Keratinocyte (primary cell): ENCODE results near the gene HS1BP3. TPM values are rescaled to one million over a fixed set of nuclear protein-coding genes. Genes with fewer than 3 reads are reported as not detected.

Experiments
- DNase-seq: peaks from one replicate; pipeline ENCODE4 v3.0.0-alpha.2; 2011; ENCODE audit warnings: low read depth, missing footprints, low spot score
- FAIRE-seq: peaks from 2 replicates; lab custom pipeline; 2011; peaks lifted over from hg19 to GRCh38; lab: Jason Lieb, UNC
- H2AFZ ChIP-seq: 2 replicates; pipeline ENCODE4 v1.6.0; 2012; ENCODE audit warnings: low read length, control low read depth, inconsistent platforms; ENCODE audit not compliant: control insufficient read depth
- H3K27ac ChIP-seq: 2 replicates; pipeline ENCODE4 v1.5.1; 2011; ENCODE audit warnings: low read length; ENCODE audit not compliant: control insufficient read depth, insufficient read depth
- H3K27me3 ChIP-seq: 3 replicates; pipeline ENCODE4 v1.6.0; 2011; ENCODE audit warnings: low read length; ENCODE audit not compliant: control insufficient read depth, insufficient read depth; ENCODE audit errors: extremely low read depth
- H3K36me3 ChIP-seq, 2 experiments: 2 replicates in 1 of 2; 3 replicates in 1 of 2; pipeline ENCODE4 v1.5.1; 2011; ENCODE audit warnings: low read length in 2 of 2, mild to moderate bottlenecking in 1 of 2; ENCODE audit not compliant: control insufficient read depth in 2 of 2, insufficient read depth in 2 of 2; ENCODE audit errors: extremely low read depth in 1 of 2
- H3K4me1 ChIP-seq: 3 replicates; pipeline ENCODE4 v1.5.1; 2011; ENCODE audit warnings: low read length; ENCODE audit not compliant: control insufficient read depth, insufficient read depth; ENCODE audit errors: extremely low read depth
- H3K4me2 ChIP-seq: 3 replicates; pipeline ENCODE4 v1.6.0; 2011; ENCODE audit warnings: low read depth, low read length; ENCODE audit not compliant: control insufficient read depth, insufficient read depth; ENCODE audit errors: extremely low read depth
- H3K4me3 ChIP-seq, 3 experiments: fragments of 200-600 bp in 1 of 3; sonication (generic) in 1 of 3; 2 replicates in 2 of 3; 3 replicates in 1 of 3; pipeline ENCODE4 v1.5.1; 2011 to 2016; ENCODE audit warnings: low read length in 3 of 3, mild to moderate bottlenecking in 3 of 3, control low read depth in 2 of 3, inconsistent platforms in 1 of 3, low read depth in 1 of 3, mixed read lengths in 1 of 3, mixed run types in 1 of 3, moderate library complexity in 1 of 3; ENCODE audit not compliant: control insufficient read depth in 2 of 3, insufficient read depth in 2 of 3; ENCODE audit errors: extremely low read depth in 1 of 3
- H3K79me2 ChIP-seq: 2 replicates; pipeline ENCODE4 v1.6.0; 2012; ENCODE audit warnings: low read length; ENCODE audit not compliant: control insufficient read depth, insufficient read depth
- H3K9ac ChIP-seq: 3 replicates; pipeline ENCODE4 v1.6.0; 2011; ENCODE audit warnings: low read length; ENCODE audit not compliant: control insufficient read depth, insufficient read depth; ENCODE audit errors: extremely low read depth
- H3K9me1 ChIP-seq: 3 replicates; pipeline ENCODE4 v1.6.0; 2011; ENCODE audit warnings: low read length; ENCODE audit not compliant: control insufficient read depth, insufficient read depth; ENCODE audit errors: extremely low read depth
- H3K9me3 ChIP-seq: 2 replicates; pipeline ENCODE4 v1.5.1; 2012; ENCODE audit warnings: low read depth, low read length; ENCODE audit not compliant: control insufficient read depth
- H4K20me1 ChIP-seq: 3 replicates; pipeline ENCODE4 v1.6.0; 2011; ENCODE audit warnings: low read length; ENCODE audit not compliant: control insufficient read depth, insufficient read depth; ENCODE audit errors: extremely low read depth
- CTCF ChIP-seq, 3 experiments: IDR thresholded peaks in 1 of 3; conservative IDR thresholded peaks in 1 of 3; optimal IDR thresholded peaks in 1 of 3; 2 replicates in 2 of 3; 3 replicates in 1 of 3; pipeline versions ENCODE3 to v1.5.1; 2011; ENCODE audit warnings: low read length in 3 of 3, mild to moderate bottlenecking in 3 of 3, moderate library complexity in 2 of 3, control low read depth in 1 of 3, inconsistent platforms in 1 of 3; ENCODE audit not compliant: insufficient read depth in 2 of 3; ENCODE audit errors: extremely low read depth in 1 of 3
- EZH2 ChIP-seq: IDR thresholded peaks from one replicate; pipeline ENCODE4 v1.6.1; 2012; ENCODE audit warnings: inconsistent platforms, mild to moderate bottlenecking, low read length, moderate library complexity
- dilution Hi-C: fragments of 300-500 bp; cut with MboI; formaldehyde crosslinking; loops from one replicate; pipeline ENCODE4 v1.7.0; 2020; ENCODE audit warnings: low sequenced_read_pairs; ENCODE audit not compliant: extremely low pct_ligation_motif_present
- polyA plus RNA-seq, 5 experiments: library from polyadenylated mRNA; depleted of rRNA in 3 of 5; stranded (reverse) in 3 of 5; stranded (forward) in 1 of 5; unstranded in 1 of 5; fragments of >200 nt; gene quantifications; 1 replicate in 1 of 5; 2 replicates in 3 of 5; 3 replicates in 1 of 5; pipeline versions ENCODE4 v1.2.1 to v1.2.3, GENCODE V29; 2011 to 2012; ENCODE audit warnings: missing spikeins in 2 of 5, low read depth in 1 of 5, low replicate concordance in 1 of 5

The HS1BP3 gene
- polyA plus RNA-seq, 1 donor (not counting 4 experiments of a cell fraction or from before 2014, with no cell fraction given) = 18.5 TPM

GRCh38 chr2:20629181-20629580, 21.7 kb downstream of the HS1BP3 start:
- Histone ChIP-seq H4K20me1 (peaks cover 3% of the 10 kb centered on the region), H3K4me3 (no peak overlapping the region), H3K9me1 (no peaks in the 10 kb centered on the region), H3K4me1 (peaks cover 12% of the 10 kb centered on the region), H3K79me2 (no peaks in the 10 kb centered on the region), H3K27me3 (no peaks in the 10 kb centered on the region), H3K36me3 (peaks cover 0 to 20% of the 10 kb centered on the region in 2 experiments), H3K9me3 (no peaks in the 10 kb centered on the region), H3K4me2 (no peak overlapping the region), H2AFZ (no peak overlapping the region), H3K9ac (no peak overlapping the region), H3K27ac (no peak overlapping the region)
- dilution Hi-C loops = no loop called here
- TF ChIP-seq CTCF (optimal IDR thresholded peaks at IDR 0.05 in 1 of 3, IDR thresholded peaks at IDR 0.05 in 1 of 3, conservative IDR thresholded peaks at IDR 0.05 in 1 of 3; ENCODE audit: extremely low read depth in 1 of 3, insufficient read depth in 2 of 3, low read length in 3 of 3) (no peak), EZH2 (no peak)
- FAIRE-seq (no peak), DNase-seq (no peak)

GRCh38 chr2:20627712-20628380, 23.1 kb downstream of the HS1BP3 start:
- dilution Hi-C loops = no loop called here
- no peak for FAIRE-seq

More at GRCh38 chr2:20627712-20628380, 23.1 kb downstream of the HS1BP3 start:
- Histone ChIP-seq H3K4me1 (peaks cover 9% of the 10 kb centered on the region), H4K20me1 (peaks cover 3% of the 10 kb centered on the region), H3K79me2 (no peaks in the 10 kb centered on the region), H3K27ac (no peak overlapping the region), H3K9me3 (no peaks in the 10 kb centered on the region), H3K9ac (no peak overlapping the region), H3K9me1 (no peaks in the 10 kb centered on the region), H2AFZ (no peak overlapping the region), H3K36me3 (peaks cover 0 to 23% of the 10 kb centered on the region in 2 experiments), H3K4me2 (no peak overlapping the region), H3K27me3 (no peaks in the 10 kb centered on the region), H3K4me3 (no peak overlapping the region)
- DNase-seq = no peak
- TF ChIP-seq EZH2 (no peak), CTCF (optimal IDR thresholded peaks at IDR 0.05 in 1 of 3, IDR thresholded peaks at IDR 0.05 in 1 of 3, conservative IDR thresholded peaks at IDR 0.05 in 1 of 3; ENCODE audit: extremely low read depth in 1 of 3, insufficient read depth in 2 of 3, low read length in 3 of 3) (no peak)
